ENCODE data around the gene DSCAML1. TPM values are rescaled to one million over a fixed set of nuclear protein-coding genes. Genes with fewer than 3 reads are reported as not detected.

DSCAML1 gene
- total RNA-seq, 4 donors from 2014 or later = 0.20 to 1.1 (median 0.36) TPM

- Histone ChIP-seq H3K4me3 (no peak overlapping the region), H3K27me3 (peaks cover 0 to 3% of the 10 kb centered on the region in 2 donors), H3K4me1 (no peaks in the 10 kb centered on the region), H3K36me3 (no peaks in the 10 kb centered on the region), H3K27ac (no peak overlapping the region), H3K9me3 (no peaks in the 10 kb centered on the region)
- WGBS, 2 donors = 70 to 78% methylated on average over 5 of the region's 5 CpGs
- no peak for DNase-seq (ENCODE audit: low spot score in 2 of 2)
- no peak for TF ChIP-seq EP300 (IDR thresholded peaks at IDR 0.05)
- TF ChIP-seq POLR2A (IDR thresholded peaks at IDR 0.05) = no peak
- no peak for TF ChIP-seq CTCF (IDR thresholded peaks at IDR 0.05)
Measured at GRCh38 chr11:117560780-117561530, 236.1 kb downstream of the DSCAML1 start.

GRCh38 chr11:117559698-117560097 lies 237.3 kb downstream of the DSCAML1 start:
- Histone ChIP-seq H3K27me3 (no peaks in the 10 kb centered on the region), H3K27ac (no peak overlapping the region), H3K36me3 (no peaks in the 10 kb centered on the region), H3K9me3 (no peaks in the 10 kb centered on the region), H3K4me1 (no peaks in the 10 kb centered on the region), H3K4me3 (no peak overlapping the region)
- DNase-seq (ENCODE audit: low spot score in 2 of 2) = no peak
- TF ChIP-seq CTCF (IDR thresholded peaks at IDR 0.05) = no peak
- TF ChIP-seq POLR2A (IDR thresholded peaks at IDR 0.05) = no peak
- TF ChIP-seq EP300 (IDR thresholded peaks at IDR 0.05) = no peak
- WGBS, 2 donors = 62 to 80% methylated on average over 5 of the region's 5 CpGs

- Histone ChIP-seq H3K4me1 (no peaks in the 10 kb centered on the region), H3K27me3 (no peaks in the 10 kb centered on the region), H3K36me3 (no peaks in the 10 kb centered on the region), H3K27ac (no peak overlapping the region), H3K9me3 (no peaks in the 10 kb centered on the region), H3K4me3 (no peak overlapping the region)
- 36 to 38% methylated on average over 7 of the region's 7 CpGs for WGBS, 2 donors
- DNase-seq (ENCODE audit: low spot score in 2 of 2) = no peak
- no peak for TF ChIP-seq POLR2A (IDR thresholded peaks at IDR 0.05)
- TF ChIP-seq CTCF (IDR thresholded peaks at IDR 0.05) = no peak
- no peak for TF ChIP-seq EP300 (IDR thresholded peaks at IDR 0.05)
Measured at GRCh38 chr11:117557361-117557760, 239.7 kb downstream of the DSCAML1 start.

GRCh38 chr11:117554601-117555333 lies 242.2 kb downstream of the DSCAML1 start:
- no peak overlapping the region for H3K4me3 ChIP-seq
- TF ChIP-seq POLR2A (IDR thresholded peaks at IDR 0.05) (no peak), CTCF (IDR thresholded peaks at IDR 0.05) (no peak), EP300 (IDR thresholded peaks at IDR 0.05) (no peak)
- no peak for DNase-seq (ENCODE audit: low spot score in 2 of 2)
- WGBS, 2 donors = 87 to 88% methylated on average over 7 of the region's 7 CpGs
- no peaks in the 10 kb centered on the region for H3K4me1 ChIP-seq
- no peaks in the 10 kb centered on the region for H3K36me3 ChIP-seq
- no peaks in the 10 kb centered on the region for H3K9me3 ChIP-seq
- no peak overlapping the region for H3K27ac ChIP-seq
- H3K27me3 ChIP-seq = no peaks in the 10 kb centered on the region

GRCh38 chr11:117552626-117553025 lies 244.4 kb downstream of the DSCAML1 start:
- H3K36me3 ChIP-seq = no peaks in the 10 kb centered on the region
- TF ChIP-seq POLR2A (IDR thresholded peaks at IDR 0.05) = no peak
- no peak for TF ChIP-seq EP300 (IDR thresholded peaks at IDR 0.05)
- TF ChIP-seq CTCF (IDR thresholded peaks at IDR 0.05) = no peak
- H3K9me3 ChIP-seq = no peaks in the 10 kb centered on the region
- H3K4me3 ChIP-seq = no peak overlapping the region
- no peaks in the 10 kb centered on the region for H3K27me3 ChIP-seq
- no peak overlapping the region for H3K27ac ChIP-seq
- 88 to 90% methylated on average over 9 of the region's 9 CpGs for WGBS, 2 donors
- DNase-seq (ENCODE audit: low spot score in 2 of 2) = no peak
- H3K4me1 ChIP-seq = no peaks in the 10 kb centered on the region

All from tibial nerve (tissue), 4 donors.